ENCODE data around the gene ADGRD1. TPM values are rescaled to one million over a fixed set of nuclear protein-coding genes. Genes with fewer than 3 reads are reported as not detected.

The ADGRD1 gene
- total and polyA plus RNA-seq, 2 of the 8 experiments (the other 6 are each of a cell fraction or from before 2014, with no cell fraction given): 0.36 to 0.48 TPM

- FAIRE-seq (no peak), DNase-seq (ENCODE audit: low read depth in 1 of 2, low spot score in 2 of 2) (no peak)
- Histone ChIP-seq H2BK5ac (ENCODE audit: low read depth, low read length) (no peak overlapping the region), H2AFZ (ENCODE audit: low read length) (no peak overlapping the region), H3K79me1 (ENCODE audit: low read depth, low read length) (no peaks in the 10 kb centered on the region), H4K91ac (replicated peaks; ENCODE audit: insufficient read length, low read length) (no peak overlapping the region), H3K23me2 (ENCODE audit: low read depth, low read length) (no peaks in the 10 kb centered on the region), H3K14ac (ENCODE audit: insufficient read length) (no peak overlapping the region), H2BK15ac (ENCODE audit: low read length) (no peak overlapping the region), H3K56ac (replicated peaks; ENCODE audit: insufficient read length, low read depth, low read length) (no peak overlapping the region), H4K20me1 (replicated peaks in 1 of 2; ENCODE audit: control insufficient read depth in 1 of 2, insufficient read depth in 2 of 2, low read length in 2 of 2) (no peaks in the 10 kb centered on the region), H3K79me2 (ENCODE audit: control insufficient read depth in 1 of 2, insufficient read depth in 2 of 2, low read length in 2 of 2) (no peaks in the 10 kb centered on the region), H3K4ac (replicated peaks; ENCODE audit: insufficient read length, low read depth, low read length) (no peak overlapping the region), H2BK120ac (replicated peaks; ENCODE audit: low read depth, low read length) (no peak overlapping the region), H3K36me3 (ENCODE audit: control insufficient read depth in 2 of 4, insufficient read depth in 4 of 4, low read length in 3 of 4) (no peaks in the 10 kb centered on the region), H3K23ac (ENCODE audit: insufficient read length) (no peak overlapping the region), H4K5ac (ENCODE audit: insufficient read length, low read depth, low read length) (no peak overlapping the region), H3K9ac (replicated peaks in 1 of 4; ENCODE audit: extremely low read depth in 1 of 4, low read depth in 3 of 4, low read length in 3 of 4) (no peak overlapping the region), H2BK12ac (ENCODE audit: low read depth, low read length) (no peak overlapping the region), H3K4me2 (ENCODE audit: insufficient read depth in 1 of 2, low read depth in 2 of 2, low read length in 2 of 2) (no peak overlapping the region), H2AK5ac (ENCODE audit: low read depth, low read length) (no peak overlapping the region), H3K4me1 (replicated peaks in 1 of 4; ENCODE audit: control insufficient read depth in 3 of 4, insufficient read depth in 4 of 4, low read length in 3 of 4) (no peaks in the 10 kb centered on the region), H3K27ac (ENCODE audit: low read depth, low read length) (no peak overlapping the region), H3K18ac (ENCODE audit: extremely low read depth, low read length) (no peak overlapping the region), H2BK20ac (ENCODE audit: low read length) (no peak overlapping the region), H3K9me3 (ENCODE audit: insufficient read depth in 2 of 2, low read depth in 1 of 2, low read length in 1 of 2) (peaks cover 3 to 4% of the 10 kb centered on the region in 2 experiments; a peak in 2 of 4 replicates), H3K27me3 (replicated peaks in 1 of 4; ENCODE audit: control insufficient read depth in 3 of 4, extremely low read depth in 1 of 4, insufficient read depth in 3 of 4, low read length in 3 of 4) (no peaks in the 10 kb centered on the region), H4K8ac (ENCODE audit: extremely low read depth, insufficient read depth, low read length) (no peak overlapping the region), H3K4me3 (ENCODE audit: extremely low read depth in 1 of 4, insufficient read depth in 2 of 4, low read depth in 3 of 4, low read length in 4 of 4) (no peak overlapping the region)
- ChIA-PET POLR2A (ENCODE audit: partially characterized antibody) (no interaction called here), CTCF (ENCODE audit: partially characterized antibody) (no interaction called here)
- WGBS, 2 experiments (ENCODE audit: extremely low coverage in 1 of 2, insufficient coverage in 1 of 2, insufficient read length in 1 of 2, insufficient replicate concordance in 2 of 2, low coverage in 1 of 2, low lambda C conversion rate in 2 of 2, missing lambda C conversion rate in 1 of 2): 92% methylated on average over 12 of the region's 14 CpGs; no CpG with 5 or more reads in 1 of the 2 experiments
- TF ChIP-seq SIN3A (conservative IDR thresholded peaks at IDR 0.05 in 1 of 2, IDR thresholded peaks at IDR 0.05 in 1 of 2; ENCODE audit: low read depth in 1 of 2, low read length in 2 of 2) (no peak), ASH2L (IDR thresholded peaks at IDR 0.05; ENCODE audit: low read length) (no peak), CBX8 (IDR thresholded peaks at IDR 0.05; ENCODE audit: borderline replicate concordance, low read depth, low read length) (no peak), EGR1 (IDR thresholded peaks at IDR 0.05; ENCODE audit: borderline replicate concordance, low read depth, low read length) (no peak), NRF1 (IDR thresholded peaks at IDR 0.05; ENCODE audit: low read depth, low read length) (no peak)
Observed at GRCh38 chr12:131066886-131067490, 113.3 kb downstream of the ADGRD1 start.

Data from H1 (cell line).